ENCODE measurements around the gene KIF5A.
"Not testable (repeated sequence)": the region's sequence is repeated elsewhere in the genome, so short reads cannot be mapped to it uniquely, and the experiment has no call there.

Gene KIF5A

DNA sequence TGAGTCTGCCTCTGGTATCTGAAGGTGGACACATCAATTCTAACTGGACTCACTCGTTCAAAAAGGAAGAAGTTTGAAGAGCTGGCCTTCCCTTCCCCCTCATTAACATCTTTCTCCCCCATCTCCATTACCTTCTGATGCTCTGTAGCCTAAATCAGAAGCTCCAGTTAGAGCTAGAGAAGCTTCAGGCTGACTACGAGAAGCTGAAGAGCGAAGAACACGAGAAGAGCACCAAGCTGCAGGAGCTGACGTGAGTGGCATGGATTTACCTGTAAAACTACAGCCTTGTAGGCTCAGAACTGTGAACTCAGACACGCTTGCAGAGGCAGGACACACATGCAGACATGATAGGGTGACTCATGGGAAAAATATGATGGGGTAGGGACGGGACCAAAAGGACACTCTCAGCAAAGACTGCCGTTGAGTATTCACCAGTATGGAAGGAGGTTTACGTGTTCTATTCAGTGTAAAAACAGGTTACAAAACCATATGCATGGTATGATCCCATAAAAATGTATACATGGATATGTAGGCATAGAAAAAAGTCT lies 26.8 kb downstream of the KIF5A start:
- no peak for DNase-seq
- in situ Hi-C loops (cut with MboI; ENCODE audit: low pct_unique_long_range_greater_than_20kb, low sequenced_read_pairs) = no loop called here

DNA sequence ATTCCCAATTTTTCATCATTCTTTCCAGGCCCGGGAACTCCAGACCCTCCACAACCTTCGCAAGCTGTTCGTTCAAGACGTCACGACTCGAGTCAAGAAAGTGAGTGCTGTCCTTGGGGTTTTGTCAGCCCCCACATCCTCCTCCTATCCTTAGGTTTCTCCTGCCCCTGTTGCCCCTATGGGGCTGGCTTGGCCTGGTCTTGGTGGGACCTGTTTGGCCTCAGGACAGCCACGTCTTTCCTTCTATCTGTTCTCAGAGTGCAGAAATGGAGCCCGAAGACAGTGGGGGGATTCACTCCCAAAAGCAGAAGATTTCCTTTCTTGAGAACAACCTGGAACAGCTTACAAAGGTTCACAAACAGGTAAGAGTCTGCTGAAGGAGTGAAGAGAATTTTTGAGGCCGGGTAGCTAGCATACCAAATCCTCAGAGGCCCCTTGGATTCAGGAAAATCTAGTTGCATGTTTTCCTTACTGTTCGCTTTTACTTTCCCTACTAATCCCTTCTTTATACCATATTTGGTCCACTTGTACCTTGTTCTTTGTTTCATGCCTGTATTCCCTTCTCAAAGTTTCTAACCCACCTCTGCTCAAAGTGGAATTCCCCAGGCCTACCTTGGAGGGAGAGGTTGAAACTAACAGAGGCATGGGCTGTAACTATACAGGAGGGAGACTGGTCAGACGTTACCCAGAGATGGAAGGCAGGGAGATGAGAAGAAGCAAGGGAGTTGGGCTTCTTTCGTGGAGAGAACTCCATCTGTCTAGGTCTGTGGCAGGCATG lies 28.3 kb downstream of the KIF5A start:
- in situ Hi-C loops (cut with MboI; ENCODE audit: low pct_unique_long_range_greater_than_20kb, low sequenced_read_pairs) = no loop called here
- no peak for DNase-seq

DNA sequence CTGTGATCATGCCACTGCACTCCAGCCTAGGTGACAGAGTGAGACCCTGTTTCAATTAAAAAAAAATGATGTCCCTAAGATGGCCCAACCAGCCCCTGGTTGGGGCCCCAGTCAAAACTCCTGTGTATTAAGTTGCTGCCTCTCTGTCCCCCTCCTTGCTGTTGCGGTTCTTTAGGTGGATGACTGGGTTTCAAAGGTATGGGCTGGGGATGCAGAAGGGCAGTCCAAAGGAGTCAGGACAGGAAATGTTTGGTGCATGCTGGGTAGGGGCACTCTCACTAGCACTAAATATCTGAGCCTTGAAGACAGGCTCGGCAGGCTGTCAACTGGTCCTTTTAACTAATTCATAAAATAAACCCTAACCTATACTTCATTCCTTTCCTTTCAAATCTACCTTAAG lies 29.2 kb downstream of the KIF5A start:
- in situ Hi-C loops (cut with MboI; ENCODE audit: low pct_unique_long_range_greater_than_20kb, low sequenced_read_pairs) = no loop called here
- no peak for DNase-seq

DNA sequence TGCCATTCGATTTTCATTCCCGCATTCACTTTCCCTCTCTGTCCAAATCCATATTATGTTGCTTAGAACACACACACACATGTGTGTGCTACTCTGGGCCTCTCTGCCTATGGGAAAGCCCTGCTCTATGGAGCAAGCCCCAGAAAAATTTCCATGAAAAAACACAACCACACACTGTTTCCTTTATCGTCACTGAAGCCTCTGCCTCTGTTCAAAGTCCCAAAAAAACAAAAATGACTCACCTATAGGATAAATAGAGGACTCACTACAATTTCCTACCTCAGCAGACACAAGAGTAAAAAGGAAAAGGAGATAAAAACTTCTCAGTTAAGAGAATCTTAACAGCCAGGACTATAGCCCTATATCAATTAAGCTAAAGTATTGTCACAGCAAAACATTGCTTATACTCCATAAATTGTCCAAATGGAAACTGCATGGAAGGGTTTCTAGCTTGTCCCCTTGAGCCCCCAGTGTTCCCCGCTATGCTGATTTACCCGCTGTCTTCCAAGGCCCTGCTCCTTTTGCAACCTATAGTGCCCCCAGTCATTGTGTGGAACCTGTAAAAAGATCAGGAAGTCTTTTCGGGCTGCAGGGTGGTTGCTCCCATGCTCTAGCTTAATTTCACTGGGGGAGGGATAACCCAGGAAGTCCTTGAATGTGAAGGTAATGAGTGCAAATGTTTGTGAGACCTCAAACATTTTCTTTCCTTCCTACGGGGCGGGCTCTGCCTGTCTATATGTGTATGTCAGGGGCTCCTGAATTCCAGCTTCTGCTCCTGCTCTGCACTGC lies 30.0 kb downstream of the KIF5A start:
- no peak for DNase-seq
- in situ Hi-C loops (cut with MboI; ENCODE audit: low pct_unique_long_range_greater_than_20kb, low sequenced_read_pairs) = no loop called here

DNA sequence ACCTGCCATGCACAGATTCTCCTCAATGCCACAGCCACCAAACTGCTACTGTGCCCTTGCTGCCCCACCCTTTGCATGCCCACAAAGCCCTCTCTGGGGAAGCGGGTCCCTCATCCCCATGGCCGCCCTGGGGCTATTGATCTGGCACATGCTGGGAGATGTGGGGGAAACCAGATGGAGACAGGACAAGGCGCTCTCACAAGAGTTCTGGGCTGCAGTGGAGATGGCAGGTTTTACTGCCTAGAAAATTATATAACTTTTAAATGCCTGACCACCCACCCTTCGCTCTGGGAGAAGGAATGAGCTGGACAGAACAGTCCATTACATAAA lies 30.6 kb downstream of the KIF5A start:
- in situ Hi-C loops (cut with MboI; ENCODE audit: low pct_unique_long_range_greater_than_20kb, low sequenced_read_pairs) = no loop called here
- no peak for DNase-seq

DNA sequence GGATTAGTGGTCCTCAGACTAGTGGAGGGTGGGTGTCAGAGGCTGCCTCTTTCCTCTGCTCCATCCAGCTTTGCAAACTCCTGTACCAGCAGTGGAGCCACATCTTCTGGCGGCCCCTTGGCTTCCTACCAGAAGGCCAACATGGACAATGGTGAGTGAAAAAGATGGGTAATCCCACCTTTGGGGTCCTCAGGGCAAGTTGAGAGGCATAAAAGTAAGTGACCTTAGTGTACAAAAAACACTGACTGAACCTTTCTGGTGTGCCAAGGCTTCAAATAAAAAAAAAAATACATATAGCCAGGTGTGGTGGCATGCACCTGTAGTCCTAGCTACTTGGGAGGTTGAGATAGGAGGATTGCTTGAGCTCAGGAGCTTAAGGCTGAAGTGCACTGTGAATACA lies 32.0 kb downstream of the KIF5A start:
- no peak for DNase-seq
- in situ Hi-C loops (cut with MboI; ENCODE audit: low pct_unique_long_range_greater_than_20kb, low sequenced_read_pairs) = no loop called here

DNA sequence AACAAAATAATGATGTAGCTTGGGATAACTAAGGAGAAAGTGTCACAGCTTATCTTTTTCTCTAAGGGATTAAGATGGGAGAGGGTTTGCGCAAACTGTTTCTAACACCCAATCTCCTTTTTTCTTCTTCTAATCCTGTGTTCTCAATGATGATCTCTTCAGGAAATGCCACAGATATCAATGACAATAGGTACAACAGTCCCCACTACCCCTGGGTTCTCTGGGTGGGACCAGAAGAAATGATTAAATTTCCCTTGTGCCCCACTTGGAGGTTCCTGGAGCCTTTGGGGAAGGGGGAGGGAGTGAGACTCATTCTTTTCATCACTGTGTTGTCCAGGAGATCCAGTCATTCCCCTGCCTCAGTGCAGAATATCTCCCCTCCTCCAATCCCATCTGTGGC lies 32.6 kb downstream of the KIF5A start:
- no peak for DNase-seq
- in situ Hi-C loops (cut with MboI; ENCODE audit: low pct_unique_long_range_greater_than_20kb, low sequenced_read_pairs) = no loop called here

DNA sequence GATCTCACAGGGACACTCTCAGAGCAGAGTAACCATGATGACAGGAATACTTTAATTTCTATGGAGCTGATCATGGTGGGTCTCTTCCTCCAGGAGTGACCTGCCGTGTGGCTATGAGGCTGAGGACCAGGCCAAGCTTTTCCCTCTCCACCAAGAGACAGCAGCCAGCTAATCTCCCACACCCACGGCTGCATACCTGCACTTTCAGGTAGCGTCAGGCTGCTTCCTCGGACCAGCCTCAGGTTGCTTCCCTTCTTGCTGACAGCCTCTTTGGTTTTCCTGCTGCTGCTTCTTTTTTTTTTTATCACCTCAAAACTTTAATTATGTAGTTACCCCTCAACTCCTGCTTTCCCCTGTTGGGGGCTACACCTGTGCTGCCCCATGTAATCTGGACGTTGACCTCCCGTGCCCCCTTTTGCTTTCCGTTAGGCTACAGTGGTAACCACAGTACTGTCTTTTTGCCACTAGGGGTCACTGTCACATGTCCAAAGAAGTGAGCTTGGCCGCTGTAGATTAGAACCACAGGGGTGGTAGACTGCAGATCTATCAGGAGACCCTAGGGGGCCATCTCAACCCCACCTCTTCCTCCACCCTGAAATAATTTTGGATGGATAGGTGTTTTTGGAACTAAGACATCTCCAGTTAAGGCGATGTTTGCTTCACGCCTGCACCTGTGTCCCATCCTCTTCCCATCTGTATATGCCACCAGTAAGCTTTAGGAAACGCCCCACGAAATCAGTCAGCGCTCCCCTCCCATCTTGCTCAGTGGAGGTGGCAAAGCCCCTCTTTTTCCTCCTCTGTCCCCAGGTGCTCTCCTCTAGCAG lies 33.4 kb downstream of the KIF5A start:
- in situ Hi-C loops (cut with MboI; ENCODE audit: low pct_unique_long_range_greater_than_20kb, low sequenced_read_pairs) = no loop called here
- DNase-seq = peak; percentile 85

DNA sequence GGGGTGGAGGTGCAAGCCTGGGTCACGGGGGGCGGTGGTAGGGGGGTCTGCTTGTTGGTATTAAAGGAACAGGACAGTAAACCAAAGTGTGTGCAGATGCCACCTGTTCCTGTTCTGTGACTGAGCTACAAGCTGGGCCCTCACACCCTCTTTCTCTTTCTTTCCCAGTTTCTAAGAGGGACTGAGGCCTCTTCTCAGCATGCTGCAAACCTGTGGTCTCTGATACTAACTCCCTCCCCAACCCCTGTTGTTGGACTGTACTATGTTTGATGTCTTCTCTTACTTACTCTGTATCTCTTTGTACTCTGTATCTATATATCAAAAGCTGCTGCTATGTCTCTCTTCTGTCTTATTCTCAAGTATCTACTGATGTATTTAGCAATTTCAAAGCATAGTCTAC lies 34.2 kb downstream of the KIF5A start:
- DNase-seq = no peak
- in situ Hi-C loops (cut with MboI; ENCODE audit: low pct_unique_long_range_greater_than_20kb, low sequenced_read_pairs) = no loop called here

DNA sequence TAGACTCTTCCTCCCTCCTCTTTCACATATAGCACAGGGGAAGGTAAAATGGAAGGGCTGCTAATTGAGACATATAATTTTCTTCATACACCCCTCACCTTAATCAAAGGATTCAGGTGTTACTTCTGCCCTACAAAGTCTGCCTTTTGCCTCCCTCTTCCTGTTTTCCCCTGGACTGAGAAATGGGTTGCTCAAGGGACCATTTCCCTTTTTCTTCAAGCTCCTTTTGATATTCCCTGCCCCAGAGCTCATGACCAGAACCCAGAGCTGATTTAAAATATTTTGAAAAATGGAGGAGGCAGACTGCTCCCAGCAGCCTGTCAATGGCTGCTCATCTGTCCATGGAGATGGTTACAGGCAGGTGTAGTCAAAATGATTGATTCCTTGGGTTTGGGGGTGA lies 34.8 kb downstream of the KIF5A start:
- in situ Hi-C loops (cut with MboI; ENCODE audit: low pct_unique_long_range_greater_than_20kb, low sequenced_read_pairs) = no loop called here
- DNase-seq = no peak

DNA sequence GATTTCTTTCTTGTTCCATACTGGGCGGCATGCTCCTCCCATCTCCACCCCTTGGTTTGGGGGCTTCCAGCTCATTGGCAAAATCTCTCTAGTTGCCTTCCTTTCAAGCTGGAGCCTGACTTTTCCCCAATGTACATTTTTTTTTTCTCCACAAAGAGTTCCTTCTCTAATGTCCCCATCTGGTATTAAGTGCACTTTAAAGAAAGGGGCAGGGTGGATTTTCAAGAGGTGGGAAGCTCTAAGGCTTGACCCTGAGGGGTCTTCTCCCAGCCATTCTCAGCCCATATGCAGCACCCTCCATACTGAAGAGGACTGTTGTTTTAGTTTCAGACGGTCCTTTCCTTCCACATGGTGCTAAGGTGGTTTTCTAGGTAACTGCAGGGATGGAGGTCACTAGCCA lies 35.3 kb downstream of the KIF5A start:
- DNase-seq = no peak
- in situ Hi-C loops (cut with MboI; ENCODE audit: low pct_unique_long_range_greater_than_20kb, low sequenced_read_pairs) = no loop called here

DNA sequence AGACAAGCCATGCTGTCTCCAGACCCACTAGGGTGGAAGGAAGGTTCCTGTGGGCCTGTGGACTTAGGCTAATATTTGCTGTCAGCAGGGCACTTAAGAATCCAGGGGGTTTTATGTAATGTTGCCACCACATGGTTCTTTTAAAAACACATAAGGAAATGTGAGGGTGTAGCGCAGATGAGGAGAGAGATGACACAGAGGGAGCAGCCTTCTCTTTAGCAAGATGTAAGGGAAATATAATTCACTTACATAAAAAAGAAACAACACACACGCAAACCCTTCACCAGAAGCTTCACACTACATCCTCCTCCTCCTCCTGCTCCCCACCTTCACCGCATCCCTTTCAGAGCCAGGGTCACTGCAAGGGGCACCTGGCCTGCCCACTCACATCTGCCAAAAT lies 36.3 kb downstream of the KIF5A start:
- in situ Hi-C loops (cut with MboI; ENCODE audit: low pct_unique_long_range_greater_than_20kb, low sequenced_read_pairs) = no loop called here
- DNase-seq = no peak

DNA sequence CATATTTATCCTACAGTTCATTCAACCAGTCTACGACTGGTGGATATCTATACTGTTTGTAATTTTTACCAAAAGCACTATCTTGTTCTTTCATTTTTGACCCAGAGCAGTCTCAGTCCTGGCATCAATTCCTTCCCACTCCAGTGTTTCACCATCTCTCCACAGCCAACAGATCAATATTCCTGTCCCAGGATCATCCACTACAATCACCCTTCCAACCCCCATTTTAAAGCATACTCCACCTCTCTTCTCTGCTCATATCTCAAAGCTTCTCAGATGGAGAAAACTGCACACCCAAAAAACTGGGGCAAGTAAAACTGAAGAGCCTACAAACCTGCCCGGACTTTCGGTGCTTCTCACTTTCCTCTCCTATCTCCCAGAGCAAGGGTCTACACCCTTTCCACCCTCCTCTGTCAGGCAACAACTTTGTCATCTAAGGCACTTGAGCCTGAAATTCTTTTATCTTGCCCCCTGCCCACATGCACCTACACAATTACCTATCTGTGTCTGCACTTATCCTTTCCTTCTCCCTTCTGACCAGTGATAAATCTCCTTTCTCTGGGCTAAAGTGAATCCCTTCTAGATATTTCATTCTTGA lies 37.1 kb downstream of the KIF5A start:
- no peak for DNase-seq
- in situ Hi-C loops (cut with MboI; ENCODE audit: low pct_unique_long_range_greater_than_20kb, low sequenced_read_pairs) = no loop called here

DNA sequence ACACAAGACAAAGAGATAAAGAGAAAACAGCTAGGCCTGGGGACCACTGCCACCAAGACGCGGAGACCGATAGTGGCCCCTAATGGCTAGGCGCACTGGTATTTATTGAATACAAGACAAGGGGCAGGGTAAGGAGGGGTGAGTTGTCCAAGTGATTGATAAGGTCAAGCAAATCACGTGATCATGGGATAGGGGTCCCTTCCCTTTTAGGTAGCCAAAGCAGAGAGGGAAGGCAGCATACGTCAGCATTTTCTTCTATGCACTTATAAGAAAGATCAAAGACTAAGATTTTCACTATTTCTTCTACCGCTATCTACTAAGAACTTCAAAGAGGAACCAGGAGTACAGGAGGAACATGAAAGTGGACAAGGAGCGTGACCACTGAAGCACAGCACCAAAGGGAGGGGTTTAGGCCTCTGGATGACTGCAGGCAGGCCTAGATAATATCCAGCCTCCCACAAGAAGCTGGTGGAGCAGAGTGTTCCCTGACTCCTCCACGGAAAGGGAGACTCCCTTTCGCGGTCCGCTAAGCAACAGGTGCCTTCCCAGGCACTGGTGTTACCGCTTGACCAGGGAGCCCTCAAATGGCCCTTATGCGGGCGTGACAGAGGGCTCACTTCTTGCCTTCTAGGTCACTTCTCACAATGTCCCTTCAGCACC lies 39.2 kb downstream of the KIF5A start:
- in situ Hi-C loops (cut with MboI; ENCODE audit: low pct_unique_long_range_greater_than_20kb, low sequenced_read_pairs); DNase-seq: not testable (repeated sequence)

DNA sequence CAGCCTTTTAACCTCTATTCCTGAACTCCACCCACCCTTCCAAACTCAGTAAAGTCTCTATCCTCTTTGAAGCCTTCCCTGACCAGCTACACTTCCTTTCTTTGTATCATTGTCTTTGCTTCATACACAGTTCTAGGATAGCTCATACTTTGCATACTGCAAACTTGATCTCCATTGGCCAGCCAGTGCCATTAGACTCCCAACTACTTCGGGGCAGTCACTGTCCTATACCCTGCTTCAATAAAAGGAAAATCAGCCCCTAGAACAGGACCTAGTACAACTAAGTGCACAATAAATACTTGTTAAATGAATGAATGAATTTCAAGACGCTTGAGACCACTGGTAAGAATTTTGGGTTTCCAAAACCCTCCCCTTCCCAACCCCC lies 40.6 kb downstream of the KIF5A start:
- in situ Hi-C loops (cut with MboI; ENCODE audit: low pct_unique_long_range_greater_than_20kb, low sequenced_read_pairs) = no loop called here
- no peak for DNase-seq

DNA sequence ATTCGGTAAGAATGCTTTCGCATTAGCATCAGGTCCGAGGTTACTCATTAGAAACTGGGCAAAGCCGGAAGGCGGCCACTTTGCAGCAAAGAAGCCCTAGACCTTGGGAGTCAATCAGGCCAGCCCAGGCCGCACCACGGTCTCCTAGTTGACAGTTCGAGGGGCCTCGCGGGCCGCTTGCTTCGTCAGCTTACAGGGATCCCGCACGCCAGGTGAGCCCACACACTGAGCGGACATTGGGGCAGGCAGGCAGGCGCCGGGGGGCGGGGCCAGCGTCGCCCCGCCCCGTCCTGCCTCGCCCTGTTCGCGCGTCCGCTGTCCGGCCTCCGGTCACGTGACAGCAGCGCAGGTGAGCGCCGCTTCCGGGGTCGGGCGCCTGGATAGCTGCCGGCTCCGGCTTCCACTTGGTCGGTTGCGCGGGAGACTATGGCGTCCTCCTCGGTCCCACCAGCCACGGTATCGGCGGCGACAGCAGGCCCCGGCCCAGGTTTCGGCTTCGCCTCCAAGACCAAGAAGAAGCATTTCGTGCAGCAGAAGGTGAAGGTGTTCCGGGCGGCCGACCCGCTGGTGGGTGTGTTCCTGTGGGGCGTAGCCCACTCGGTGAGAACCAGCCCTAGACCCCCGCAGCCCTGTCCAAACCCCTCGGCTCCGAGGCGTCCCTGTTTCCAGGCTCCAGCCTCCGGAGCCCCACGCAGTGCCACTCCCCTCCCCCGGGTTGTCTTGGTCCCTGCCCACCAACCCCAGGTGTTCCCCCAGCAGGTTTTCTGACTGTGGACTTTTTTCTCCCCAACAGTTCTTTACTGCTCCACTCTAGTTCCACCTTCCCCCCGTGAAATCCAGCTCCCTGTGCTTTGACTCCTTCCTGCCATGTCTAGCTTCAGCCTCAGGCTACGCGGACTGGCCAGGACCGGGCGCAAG lies 41.3 kb downstream of the KIF5A start, which contains the start of gene PIP4K2C:
PIP4K2C (plus strand) TSS at position 329 of the 918 bp plus-strand sequence; CDS start at position 427, 98 bp downstream.
- in situ Hi-C loops (cut with MboI; ENCODE audit: low pct_unique_long_range_greater_than_20kb, low sequenced_read_pairs) = no loop called here
- peak; percentile 82 for DNase-seq

DNA sequence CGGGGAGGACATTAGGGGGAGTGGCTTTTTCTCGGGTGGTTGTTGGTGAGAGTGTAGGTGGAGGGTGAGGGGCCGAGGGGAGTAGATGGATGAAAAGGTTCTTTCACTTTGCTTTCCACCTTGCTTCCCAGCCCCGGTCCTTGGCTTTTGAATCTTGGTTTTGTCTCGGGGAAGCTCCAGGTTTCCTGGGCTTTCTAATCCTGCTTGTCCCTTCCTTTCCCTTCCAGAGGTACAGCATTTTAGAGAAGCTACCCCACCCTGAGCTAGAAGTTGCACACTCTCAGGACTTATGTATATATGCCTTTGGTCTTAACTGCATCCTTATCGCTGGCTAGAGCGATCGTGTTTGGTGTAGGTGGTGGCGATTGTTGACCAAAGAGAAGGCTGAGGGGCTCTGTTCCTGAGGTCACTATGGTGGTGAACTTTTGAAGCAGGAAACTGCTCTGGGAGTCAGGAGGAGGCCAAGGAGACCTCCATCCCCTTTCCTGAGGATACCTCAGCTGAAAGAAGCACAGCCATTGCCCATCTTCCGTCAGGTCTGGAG lies 42.0 kb downstream of the KIF5A start:
- DNase-seq = no peak
- in situ Hi-C loops (cut with MboI; ENCODE audit: low pct_unique_long_range_greater_than_20kb, low sequenced_read_pairs) = no loop called here
